BJ (cell line): ENCODE data around the gene SOX1. TPM values are rescaled to one million over a fixed set of nuclear protein-coding genes. Genes with fewer than 3 reads are reported as not detected.

Experiments
- CTCF ChIA-PET: fragments of 350-600 bp; formaldehyde crosslinking; extraction: SDS; loops from one replicate; lab custom pipeline; 2021; ENCODE audit warnings: antibody characterized with exemption, inconsistent platforms; lab: Yijun Ruan, JAX
- POLR2A ChIA-PET: fragments of 300-600 bp; sonication (Branson Sonifier 250); formaldehyde crosslinking; extraction: SDS; loops from one replicate; lab custom pipeline; 2021; ENCODE audit warnings: antibody characterized with exemption; lab: Charles Lee
- DNase-seq: peaks from one replicate; pipeline ENCODE4 v3.0.0-alpha.2; 2011; ENCODE audit warnings: low read depth
- H3K27me3 ChIP-seq: 2 replicates; pipeline ENCODE4 v1.6.0; 2011; ENCODE audit warnings: low read length; ENCODE audit not compliant: control insufficient read depth, insufficient read depth
- H3K36me3 ChIP-seq: 2 replicates; pipeline ENCODE4 v1.5.1; 2011; ENCODE audit warnings: low read length; ENCODE audit not compliant: control insufficient read depth, insufficient read depth
- H3K4me3 ChIP-seq: 2 replicates; pipeline ENCODE4 v1.5.1; 2011; ENCODE audit warnings: low read depth, mild to moderate bottlenecking, control low read depth, low read length
- polyA minus RNA-seq: library from RNA; depleted of rRNA, polyadenylated mRNA; stranded (reverse); fragments of >200 nt; gene quantifications from 2 replicates; pipeline ENCODE4 v1.2.3, GENCODE V29; 2011; rRNA and poly(A)+ RNA removed
- polyA plus RNA-seq: library from polyadenylated mRNA; depleted of rRNA; stranded (reverse); fragments of >200 nt; gene quantifications from 2 replicates; pipeline ENCODE4 v1.2.3, GENCODE V29; 2011; rRNA removed
- TF ChIP-seq, protein P1 (sequence below): IDR thresholded peaks from 2 replicates; pipeline ENCODE4 v1.5.1; 2011; ENCODE audit warnings: low read depth, mild to moderate bottlenecking, control low read depth, inconsistent platforms, low read length, moderate library complexity; ENCODE audit not compliant: insufficient read depth

SOX1 gene
- polyA plus RNA-seq: not detected in 2 replicates
- not detected in 2 replicates for polyA minus RNA-seq

DNA sequence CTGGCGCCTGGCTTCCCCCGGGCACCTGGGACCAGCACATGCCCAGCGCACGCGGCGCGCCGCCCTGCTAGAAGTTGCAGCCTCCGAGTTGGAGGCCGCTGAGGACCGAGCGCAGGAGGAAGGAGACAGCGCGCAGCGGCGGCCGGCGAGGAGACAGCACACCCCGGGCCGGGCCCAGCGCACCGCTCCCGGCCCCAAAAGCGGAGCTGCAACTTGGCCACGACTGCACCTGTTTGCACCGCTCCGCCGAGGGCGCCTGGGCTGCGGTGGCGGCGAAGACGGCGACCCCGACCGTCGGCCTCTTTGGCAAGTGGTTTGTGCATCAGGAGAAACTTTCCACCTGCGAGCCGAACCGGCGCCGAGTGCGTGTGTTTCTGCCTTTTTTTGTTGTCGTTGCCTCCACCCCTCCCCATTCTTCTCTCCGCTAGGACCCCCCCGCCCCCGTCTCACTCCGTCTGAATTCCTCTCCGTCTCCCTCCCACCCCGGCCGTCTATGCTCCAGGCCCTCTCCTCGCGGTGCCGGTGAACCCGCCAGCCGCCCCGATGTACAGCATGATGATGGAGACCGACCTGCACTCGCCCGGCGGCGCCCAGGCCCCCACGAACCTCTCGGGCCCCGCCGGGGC, at the start of gene SOX1:
Gene SOX1 (plus strand): TSS at position 34 of the 626 bp plus-strand sequence. CDS start 510 bp downstream, at position 544.
- TF ChIP-seq, protein P1, sequence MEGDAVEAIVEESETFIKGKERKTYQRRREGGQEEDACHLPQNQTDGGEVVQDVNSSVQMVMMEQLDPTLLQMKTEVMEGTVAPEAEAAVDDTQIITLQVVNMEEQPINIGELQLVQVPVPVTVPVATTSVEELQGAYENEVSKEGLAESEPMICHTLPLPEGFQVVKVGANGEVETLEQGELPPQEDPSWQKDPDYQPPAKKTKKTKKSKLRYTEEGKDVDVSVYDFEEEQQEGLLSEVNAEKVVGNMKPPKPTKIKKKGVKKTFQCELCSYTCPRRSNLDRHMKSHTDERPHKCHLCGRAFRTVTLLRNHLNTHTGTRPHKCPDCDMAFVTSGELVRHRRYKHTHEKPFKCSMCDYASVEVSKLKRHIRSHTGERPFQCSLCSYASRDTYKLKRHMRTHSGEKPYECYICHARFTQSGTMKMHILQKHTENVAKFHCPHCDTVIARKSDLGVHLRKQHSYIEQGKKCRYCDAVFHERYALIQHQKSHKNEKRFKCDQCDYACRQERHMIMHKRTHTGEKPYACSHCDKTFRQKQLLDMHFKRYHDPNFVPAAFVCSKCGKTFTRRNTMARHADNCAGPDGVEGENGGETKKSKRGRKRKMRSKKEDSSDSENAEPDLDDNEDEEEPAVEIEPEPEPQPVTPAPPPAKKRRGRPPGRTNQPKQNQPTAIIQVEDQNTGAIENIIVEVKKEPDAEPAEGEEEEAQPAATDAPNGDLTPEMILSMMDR: no peak
- H3K36me3 ChIP-seq: no peaks in the 10 kb centered on the region
- CTCF ChIA-PET: no interaction called here
- POLR2A ChIA-PET: no interaction called here
- no peak for DNase-seq
- peaks cover 43% of the 10 kb centered on the region for H3K27me3 ChIP-seq
- H3K4me3 ChIP-seq: no peak within 1 kb of the TSS

DNA sequence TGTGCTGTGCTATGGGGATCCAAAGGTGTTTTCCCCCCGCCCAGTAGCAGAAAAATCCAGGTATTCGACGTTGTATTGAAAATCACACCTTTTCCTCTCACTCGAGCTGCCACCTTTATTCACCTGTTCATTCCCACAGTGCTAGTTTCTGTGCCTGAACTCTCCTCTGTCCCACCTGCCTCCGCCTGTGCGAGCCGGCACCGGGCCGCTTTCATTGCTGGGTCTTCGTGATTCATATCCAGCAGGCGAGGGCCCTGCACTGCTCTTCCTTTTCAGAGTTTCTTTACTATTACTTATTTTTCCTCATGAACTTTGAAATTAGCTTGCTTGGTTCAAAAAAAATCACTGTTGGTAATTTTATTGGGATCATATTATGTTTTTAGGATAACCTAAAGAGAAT, 42.4 kb upstream of the SOX1 start:
- Histone ChIP-seq H3K4me3 (no peak overlapping the region), H3K27me3 (no peaks in the 10 kb centered on the region), H3K36me3 (no peaks in the 10 kb centered on the region)
- DNase-seq: no peak
- ChIA-PET POLR2A (no interaction called here), CTCF (no interaction called here)
- TF ChIP-seq, protein P1: no peak

DNA sequence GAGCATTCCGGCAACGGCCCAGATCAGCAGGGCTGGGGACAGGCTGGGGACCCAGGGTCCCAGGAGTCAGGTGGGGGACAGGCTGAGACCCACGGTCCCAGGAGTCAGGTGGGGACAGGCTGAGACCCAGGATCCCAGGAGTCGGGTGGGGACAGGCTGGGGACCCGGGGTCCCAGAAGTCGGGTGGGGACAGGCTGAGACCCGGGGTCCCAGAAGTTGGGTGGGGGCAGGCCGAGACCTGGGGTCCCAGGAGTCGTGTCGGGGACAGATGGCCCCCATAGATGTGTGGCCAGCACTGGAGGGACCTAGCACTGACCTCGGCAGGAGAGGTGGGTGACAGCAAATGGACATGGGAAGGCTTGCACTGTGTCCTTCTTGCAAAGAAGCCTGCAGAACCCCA, 39.7 kb upstream of the SOX1 start:
- CTCF ChIA-PET: no interaction called here
- H3K36me3 ChIP-seq: no peaks in the 10 kb centered on the region

DNA sequence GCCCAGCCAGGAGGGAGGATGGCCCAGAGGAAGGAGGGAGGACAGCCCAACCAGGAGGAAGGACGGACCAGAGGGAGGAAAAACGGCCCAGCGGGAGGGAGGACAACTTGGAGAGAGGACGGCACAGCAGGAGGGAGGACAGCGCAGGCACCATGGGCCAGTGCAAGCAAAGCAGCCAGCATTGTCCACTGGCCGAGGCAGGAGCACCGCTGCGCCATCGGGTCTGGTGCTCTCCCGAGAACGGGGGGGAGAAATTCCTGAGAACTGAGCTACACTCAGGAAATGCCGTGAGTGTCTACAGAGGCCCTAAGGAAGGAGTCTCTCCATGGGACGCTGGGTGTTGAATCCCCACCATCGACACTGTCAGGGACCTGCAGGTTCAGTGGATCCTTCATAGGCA, 38.5 kb upstream of the SOX1 start:
- DNase-seq: no peak
- Histone ChIP-seq H3K36me3 (no peaks in the 10 kb centered on the region), H3K4me3 (no peak overlapping the region), H3K27me3 (no peaks in the 10 kb centered on the region)
- ChIA-PET CTCF (no interaction called here), POLR2A (no interaction called here)
- TF ChIP-seq, protein P1: no peak

More for the DNA sequence above, 39.7 kb upstream of the SOX1 start:
- TF ChIP-seq, protein P1: no peak
- no peak for DNase-seq
- H3K4me3 ChIP-seq: no peak overlapping the region
- POLR2A ChIA-PET: no interaction called here
- H3K27me3 ChIP-seq: no peaks in the 10 kb centered on the region

DNA sequence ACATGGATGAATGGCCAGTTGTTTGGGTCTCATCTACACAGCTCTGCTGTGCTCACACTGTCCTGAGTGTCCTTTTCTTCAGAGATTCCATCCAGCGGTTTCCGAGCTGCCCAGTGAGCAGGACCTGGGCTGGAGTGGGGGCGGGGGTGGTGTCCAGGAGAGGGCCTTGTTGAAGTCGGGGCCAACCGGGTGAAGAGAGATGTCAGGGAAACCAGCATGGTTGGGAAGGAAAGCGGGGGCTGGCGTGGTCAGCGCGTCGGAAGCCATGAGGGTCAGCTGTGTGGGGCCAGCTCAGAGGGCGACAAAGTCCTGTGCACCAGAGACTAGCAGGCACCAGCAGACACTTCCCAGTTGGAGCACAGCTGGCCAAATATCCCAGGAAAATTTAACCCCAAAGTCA, 37.8 kb upstream of the SOX1 start:
- Histone ChIP-seq H3K27me3 (no peaks in the 10 kb centered on the region), H3K4me3 (no peak overlapping the region), H3K36me3 (no peaks in the 10 kb centered on the region)
- TF ChIP-seq, protein P1: no peak
- ChIA-PET POLR2A (no interaction called here), CTCF (no interaction called here)
- DNase-seq: no peak
